GM18505 (cell line): ENCODE results near the gene RAB4B.
"Not testable (repeated sequence)": the region's sequence is repeated elsewhere in the genome, so short reads cannot be mapped to it uniquely, and the experiment has no call there.

ENCODE experiments used
- ATAC-seq: cut with Tn5 transposase; IDR thresholded peaks from one replicate; pipeline ENCODE4 v1.9.1; 2021; ENCODE audit not compliant: unreplicated experiment
- POLR2A ChIP-seq: IDR thresholded peaks from 4 replicates; pipeline ENCODE4 v1.6.1; 2011; ENCODE audit warnings: borderline replicate concordance; ENCODE audit not compliant: insufficient read depth, insufficient read length; ENCODE audit errors: extremely low read depth

Gene RAB4B

DNA sequence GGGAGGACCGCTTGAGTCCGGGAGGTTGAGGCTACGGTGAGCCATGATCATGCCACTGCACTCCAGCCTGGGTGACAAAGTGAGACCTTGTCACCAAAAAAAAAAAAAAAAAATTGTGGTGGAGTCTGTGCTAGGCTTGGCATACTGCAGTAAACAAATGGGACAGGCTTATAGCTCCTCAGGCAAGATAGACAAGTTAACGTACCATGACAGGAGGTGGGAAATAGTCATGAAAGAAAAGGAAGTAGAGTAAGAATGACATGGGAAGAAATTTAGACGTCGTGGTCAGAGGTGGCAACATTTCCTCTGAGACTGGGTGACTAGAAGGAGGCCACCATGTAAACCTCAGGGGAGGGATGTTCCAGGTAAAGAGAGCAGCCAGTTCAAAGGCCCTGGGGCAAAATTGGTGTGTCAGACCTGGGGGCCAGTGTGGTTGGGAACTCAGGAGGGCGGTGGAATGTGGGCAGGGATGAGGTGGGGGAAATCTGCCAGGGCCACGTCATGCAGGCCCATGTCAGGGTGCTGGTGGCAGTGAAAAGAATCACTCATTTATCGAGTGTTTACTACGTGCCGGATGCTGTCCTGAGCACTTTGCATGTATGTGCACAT lies 21.4 kb upstream of the RAB4B start:
- ATAC-seq, result no peak
- TF ChIP-seq POLR2A, result no peak

DNA sequence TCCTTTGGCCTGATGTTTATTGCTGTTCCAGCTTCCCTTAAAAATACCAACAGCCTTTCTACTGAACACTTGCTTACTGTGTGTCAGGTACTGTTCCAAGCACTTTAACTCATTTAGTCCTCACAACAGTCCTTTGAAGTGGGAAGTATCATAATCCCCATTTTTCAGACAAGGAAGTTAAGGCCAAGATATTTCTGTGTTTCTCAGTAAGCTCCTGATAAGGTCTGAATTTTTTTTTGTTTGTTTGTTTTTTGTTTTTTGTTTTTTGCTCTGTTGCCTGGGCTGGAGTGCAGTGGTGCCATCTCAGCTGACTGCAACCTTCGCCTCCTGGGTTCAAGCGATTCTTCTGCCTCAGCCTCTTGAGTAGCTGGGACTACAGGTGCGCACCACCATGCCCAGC lies 19.6 kb upstream of the RAB4B start:
- no peak for TF ChIP-seq POLR2A
- ATAC-seq, result no peak

DNA sequence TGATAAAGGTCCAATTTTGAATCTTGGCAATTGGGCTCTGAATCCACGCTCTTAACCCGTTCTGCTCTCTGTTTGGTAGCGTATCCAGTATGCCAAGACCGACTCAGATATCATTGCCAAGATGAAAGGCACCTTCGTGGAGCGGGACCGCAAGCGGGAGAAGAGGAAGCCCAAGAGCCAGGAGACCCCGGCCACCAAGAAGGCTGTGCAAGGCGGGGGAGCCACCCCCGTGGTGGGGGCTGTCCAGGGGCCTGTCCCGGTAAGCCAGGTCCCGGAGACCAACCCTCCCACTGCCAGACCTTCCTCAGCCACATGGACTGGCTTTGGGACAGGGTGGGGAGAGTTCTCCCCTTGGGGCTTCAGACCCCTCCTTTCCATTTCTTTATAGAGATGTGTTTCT lies 18.7 kb upstream of the RAB4B start:
- TF ChIP-seq POLR2A, result no peak
- no peak for ATAC-seq

DNA sequence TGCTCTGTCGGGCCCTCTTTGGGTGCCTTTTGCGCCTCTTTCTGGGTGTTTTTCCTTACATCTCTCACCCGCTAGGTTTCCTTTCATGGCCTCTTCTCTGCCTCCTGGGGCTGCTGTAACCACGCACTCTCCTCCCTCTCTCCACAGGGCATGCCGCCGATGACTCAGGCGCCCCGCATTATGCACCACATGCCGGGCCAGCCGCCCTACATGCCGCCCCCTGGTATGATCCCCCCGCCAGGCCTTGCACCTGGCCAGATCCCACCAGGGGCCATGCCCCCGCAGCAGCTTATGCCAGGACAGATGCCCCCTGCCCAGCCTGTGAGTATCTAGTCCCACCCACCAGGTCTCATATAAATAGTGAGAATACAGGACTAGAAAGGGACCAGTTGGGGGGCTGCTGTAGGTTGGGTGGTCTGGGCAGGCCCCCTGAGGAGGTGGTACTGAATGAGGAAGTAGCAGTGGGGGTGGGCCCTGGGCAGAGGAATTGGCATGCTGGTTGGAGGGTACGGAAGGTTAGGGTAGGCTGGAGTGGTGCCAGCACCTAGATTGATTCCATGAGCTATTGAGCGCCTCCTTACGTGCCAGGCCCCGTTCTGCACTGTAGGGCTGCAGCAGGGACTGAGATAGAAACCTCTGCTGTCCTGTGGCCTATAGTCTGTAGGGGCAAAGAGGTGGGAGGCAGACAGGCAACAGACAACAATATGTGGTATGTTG lies 15.1 kb upstream of the RAB4B start:
- ATAC-seq, result no peak
- TF ChIP-seq POLR2A, result no peak

DNA sequence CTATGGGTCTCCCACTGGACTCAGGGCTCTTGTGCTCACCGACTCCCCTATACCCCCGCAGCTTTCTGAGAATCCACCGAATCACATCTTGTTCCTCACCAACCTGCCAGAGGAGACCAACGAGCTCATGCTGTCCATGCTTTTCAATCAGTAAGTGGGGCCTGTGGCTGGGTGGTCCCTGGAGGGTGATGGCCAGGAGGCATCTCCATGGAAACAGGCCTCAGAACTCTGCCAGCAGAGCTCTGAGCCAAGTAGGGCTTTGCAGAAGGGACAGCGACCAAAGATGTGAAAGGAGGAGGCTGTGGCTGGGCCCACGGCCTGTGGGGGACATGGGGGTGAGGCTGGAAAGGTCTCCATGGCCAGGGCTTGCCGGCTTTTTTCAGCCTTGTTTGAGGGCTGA lies 14.5 kb upstream of the RAB4B start:
- TF ChIP-seq POLR2A, result no peak
- no peak for ATAC-seq

DNA sequence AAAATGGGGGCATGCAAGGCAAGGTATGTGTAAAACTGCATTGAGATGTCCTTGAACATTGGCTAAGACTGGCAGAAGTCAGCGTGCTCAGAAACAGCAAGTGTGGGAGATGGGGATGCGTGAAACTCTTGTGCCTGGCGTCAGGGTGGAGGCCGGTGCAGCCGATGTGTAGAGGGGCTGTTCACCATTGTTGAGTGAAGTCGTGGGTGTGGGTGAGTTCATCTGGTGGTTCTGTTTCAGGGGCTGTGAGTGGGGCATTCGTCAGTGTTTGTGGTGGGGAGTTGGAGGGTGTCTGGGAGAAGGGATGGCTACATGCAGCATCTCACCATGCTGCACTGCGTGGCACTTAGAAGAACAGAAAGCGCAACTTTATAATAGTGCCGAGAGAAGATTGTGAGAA lies 14.1 kb upstream of the RAB4B start:
- ATAC-seq, result no peak

DNA sequence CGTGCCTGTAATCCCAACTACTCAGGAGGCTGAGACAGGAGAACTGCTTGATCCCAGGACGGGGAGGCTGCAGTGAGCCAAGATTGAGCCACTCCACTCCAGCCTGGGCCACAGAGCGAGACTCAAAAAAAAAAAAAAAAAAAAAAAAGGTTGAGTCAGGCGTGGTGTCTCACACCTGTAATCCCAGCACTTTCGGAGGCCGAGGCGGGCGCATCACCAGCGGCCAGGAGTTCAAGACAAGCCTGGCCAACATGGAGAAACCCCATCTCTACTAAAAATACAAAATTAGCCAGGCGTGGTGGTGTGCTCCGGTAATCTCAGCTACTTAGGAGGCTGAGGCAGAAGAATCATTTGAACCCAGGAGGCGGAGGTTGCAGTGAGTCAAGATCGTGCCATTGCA lies 11.7 kb upstream of the RAB4B start:
- not testable (repeated sequence) for ATAC-seq

More for the DNA sequence above, 14.1 kb upstream of the RAB4B start:
- TF ChIP-seq POLR2A, result no peak

DNA sequence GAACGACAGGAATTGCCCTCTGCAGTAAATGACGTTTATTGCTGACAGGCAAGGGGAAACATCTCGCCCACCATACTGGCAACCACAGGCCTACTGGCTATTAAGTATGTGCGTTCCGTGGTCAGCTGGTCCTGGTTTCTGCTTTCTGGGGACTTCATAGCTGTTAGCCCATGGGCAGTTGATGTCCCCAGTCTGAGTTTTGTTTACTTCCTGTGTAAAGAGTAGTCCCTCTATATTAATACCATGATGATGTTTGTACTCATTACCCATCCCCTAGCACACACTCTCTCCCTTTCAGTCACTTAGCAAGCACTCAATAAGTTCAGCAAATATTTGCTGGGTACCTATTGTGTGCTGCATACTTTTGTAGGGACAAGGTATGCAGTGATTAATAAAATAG lies 9.2 kb upstream of the RAB4B start:
- no peak for ATAC-seq
- TF ChIP-seq POLR2A, result no peak

DNA sequence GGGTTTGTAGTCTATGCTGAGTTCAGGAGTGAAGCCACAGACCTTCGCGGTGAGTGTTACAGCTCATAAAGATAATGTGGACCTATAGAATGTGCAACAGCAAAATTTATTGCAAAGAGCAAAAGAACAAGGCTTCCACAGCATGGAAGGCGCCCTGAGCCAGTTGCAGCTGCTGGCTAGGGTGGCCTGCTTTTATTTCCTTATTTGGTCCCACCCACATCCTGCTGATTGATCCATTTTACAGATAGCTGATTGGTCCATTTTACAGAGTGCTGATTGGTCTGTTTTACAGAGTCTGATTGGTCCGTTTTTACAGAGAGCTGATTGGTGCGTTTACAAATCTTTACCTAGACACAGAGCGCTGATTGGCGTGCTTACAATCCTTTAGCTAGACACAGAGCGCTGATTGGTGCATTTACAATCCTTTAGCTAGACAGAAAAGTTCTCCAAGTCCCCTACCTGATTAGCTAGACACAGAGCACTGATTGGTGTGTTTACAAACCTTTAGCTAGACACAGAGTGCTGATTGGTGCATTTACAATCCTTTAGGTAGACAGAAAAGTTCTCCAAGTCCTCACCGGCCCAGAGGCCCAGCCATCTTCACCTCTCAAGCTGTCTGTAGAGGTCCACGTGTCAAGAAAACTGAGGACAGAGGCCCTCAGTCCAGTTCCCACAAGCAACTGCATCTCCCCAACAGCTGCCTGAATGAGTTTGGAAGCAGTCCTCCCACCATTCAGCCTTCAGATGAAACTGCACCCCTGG lies 6.8 kb upstream of the RAB4B start:
- ATAC-seq, result not testable (repeated sequence)

DNA sequence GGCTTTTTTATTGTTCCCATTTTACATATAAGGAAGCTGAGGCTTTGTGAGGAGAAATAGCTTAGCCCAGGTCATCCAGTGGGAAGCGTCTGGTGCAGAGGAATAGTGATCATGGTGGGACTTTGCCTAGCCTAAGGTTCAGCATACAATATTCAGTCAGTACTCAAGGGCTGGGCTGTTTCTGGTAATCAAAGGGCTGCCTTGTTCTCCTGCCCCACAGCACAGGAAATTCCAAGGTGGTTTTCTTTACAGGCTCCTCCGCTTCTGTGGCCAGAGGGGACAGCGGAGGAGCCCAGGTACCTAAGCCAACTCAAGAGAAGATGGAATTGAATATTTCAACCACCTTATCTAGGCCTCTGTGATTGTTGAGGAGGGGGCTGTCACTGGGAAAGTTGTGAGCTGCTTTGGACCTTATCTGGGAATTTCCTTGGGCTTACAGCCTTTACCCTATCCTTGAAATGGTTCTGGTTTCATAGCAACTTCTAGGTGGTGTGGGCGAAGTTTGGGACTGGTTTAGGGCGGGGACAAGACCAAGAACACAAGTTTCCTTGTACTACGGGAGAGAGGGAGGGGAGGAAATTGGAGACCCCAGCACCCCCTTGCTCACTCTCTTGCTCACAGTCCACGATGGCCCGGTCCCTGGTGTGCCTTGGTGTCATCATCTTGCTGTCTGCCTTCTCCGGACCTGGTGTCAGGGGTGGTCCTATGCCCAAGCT lies 3.0 kb upstream of the RAB4B start, which contains the start of gene MIA:
MIA (plus strand) TSS at position 606 of the 716 bp plus-strand sequence; CDS start at position 628, 22 bp downstream.
- no peak for TF ChIP-seq POLR2A
- ATAC-seq, result no peak

DNA sequence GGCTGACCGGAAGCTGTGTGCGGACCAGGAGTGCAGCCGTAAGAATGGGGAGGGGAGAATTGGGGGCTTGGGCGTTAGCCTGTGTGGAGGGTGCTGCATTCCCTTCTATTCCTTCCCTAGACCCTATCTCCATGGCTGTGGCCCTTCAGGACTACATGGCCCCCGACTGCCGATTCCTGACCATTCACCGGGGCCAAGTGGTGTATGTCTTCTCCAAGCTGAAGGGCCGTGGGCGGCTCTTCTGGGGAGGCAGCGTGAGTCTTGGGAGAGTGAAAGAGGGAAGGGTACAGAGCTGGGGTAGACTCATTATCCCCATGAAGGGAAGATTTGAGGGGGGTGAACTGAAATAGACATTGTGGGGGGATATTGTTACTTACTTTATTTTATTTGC lies 2.4 kb upstream of the RAB4B start:
- TF ChIP-seq POLR2A, result no peak
- ATAC-seq, result no peak

DNA sequence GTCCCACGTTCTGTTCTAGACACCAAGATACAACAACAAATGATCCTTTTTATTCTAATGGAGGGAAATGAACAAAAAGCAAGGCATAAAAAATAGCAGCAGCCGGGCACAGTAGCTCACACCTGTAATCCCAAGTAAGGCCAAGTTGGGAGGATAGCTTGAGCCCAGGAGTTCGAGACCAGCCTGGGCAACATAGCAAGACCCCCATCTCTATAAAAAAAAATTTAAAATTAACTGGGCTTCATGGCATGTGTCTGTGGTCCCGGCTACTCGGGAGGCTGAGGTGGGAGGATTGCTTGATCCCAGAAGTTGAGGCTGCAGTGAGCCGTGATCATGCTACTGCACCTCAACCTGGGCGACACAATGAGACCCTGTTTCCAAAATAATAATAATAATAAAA lies 1.7 kb upstream of the RAB4B start:
- no peak for ATAC-seq
- no peak for TF ChIP-seq POLR2A

DNA sequence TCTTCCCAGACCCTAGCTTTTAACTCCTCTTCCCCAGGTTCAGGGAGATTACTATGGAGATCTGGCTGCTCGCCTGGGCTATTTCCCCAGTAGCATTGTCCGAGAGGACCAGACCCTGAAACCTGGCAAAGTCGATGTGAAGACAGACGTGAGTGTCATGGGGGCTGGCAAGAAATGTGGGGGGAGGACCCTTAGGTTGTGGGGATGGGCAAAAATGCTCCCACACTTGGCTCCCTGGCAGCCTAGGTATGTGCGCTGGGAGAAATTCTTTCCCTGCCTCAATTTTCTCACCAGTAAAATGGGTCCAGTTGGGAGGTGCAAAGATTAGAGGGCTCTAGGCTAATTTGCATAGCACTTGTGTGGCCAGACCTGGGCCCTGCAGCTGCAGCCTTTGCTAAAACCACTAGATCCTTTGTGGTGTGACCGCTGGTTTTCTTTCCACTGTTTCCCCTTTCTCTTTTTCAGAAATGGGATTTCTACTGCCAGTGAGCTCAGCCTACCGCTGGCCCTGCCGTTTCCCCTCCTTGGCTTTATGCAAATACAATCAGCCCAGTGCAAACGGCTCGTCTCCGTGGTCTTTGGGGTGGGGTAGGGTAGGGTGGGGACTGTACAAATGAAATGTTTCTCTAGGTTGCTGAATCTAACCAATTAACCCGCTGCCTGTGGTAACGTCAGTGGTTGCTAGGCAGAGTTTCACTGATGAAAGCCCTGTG lies 959 bp upstream of the RAB4B start:
- peak; percentile 47 for ATAC-seq
- no peak for TF ChIP-seq POLR2A

DNA sequence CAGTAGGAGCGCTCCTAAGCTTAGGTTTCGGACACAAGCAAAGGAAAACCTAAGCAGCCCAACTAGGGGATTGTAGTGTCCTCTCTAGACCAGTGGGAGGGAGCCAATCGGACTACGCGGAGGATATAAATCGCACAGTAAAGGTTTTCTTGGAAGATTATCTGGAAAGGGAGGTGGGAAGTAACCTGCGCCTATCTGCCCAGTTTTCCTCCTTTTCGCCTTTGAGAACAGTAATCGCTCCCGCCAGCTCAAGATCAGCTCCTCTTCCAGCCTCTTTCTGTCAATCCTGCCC lies 456 bp upstream of the RAB4B start:
- ATAC-seq, result no peak

More for the DNA sequence above, 456 bp upstream of the RAB4B start:
- TF ChIP-seq POLR2A, result no peak
